ENCODE results near the gene TUBD1. TPM values are rescaled to one million over a fixed set of nuclear protein-coding genes. Genes with fewer than 3 reads are reported as not detected.
"Not testable (repeated sequence)": the region's sequence is repeated elsewhere in the genome, so short reads cannot be mapped to it uniquely, and the experiment has no call there.

Gene TUBD1
- total RNA-seq, 1 donor from 2014 or later, result 8.7 TPM

GRCh38 chr17:59842901-59843652 is 49.7 kb downstream of the TUBD1 start:
- DNase-seq, result peak; percentile 94

GRCh38 chr17:59841882-59842263 is 50.9 kb downstream of the TUBD1 start:
- peak; percentile 20 for DNase-seq

GRCh38 chr17:59841091-59841881 is 51.5 kb downstream of the TUBD1 start:
- DNase-seq, result peak; percentile 51

GRCh38 chr17:59840329-59841090 is 52.2 kb downstream of the TUBD1 start:
- peak; percentile 40 for DNase-seq

GRCh38 chr17:59839651-59840328 is 53.0 kb downstream of the TUBD1 start:
- DNase-seq, result peak; percentile 34

- DNase-seq, result peak; percentile 49
These were observed 54.5 kb downstream of the TUBD1 start for GRCh38 chr17:59838052-59838916.

- DNase-seq, result peak; percentile 99
These were observed 55.3 kb downstream of the TUBD1 start for GRCh38 chr17:59837308-59838051.

- peak; percentile 41 for DNase-seq
These were observed 59.8 kb downstream of the TUBD1 start for GRCh38 chr17:59832883-59833379.

- no peak for DNase-seq
These were observed 61.8 kb downstream of the TUBD1 start for GRCh38 chr17:59830846-59831486.

- DNase-seq, result peak; percentile 37
These were observed 62.6 kb downstream of the TUBD1 start for GRCh38 chr17:59830007-59830630.

GRCh38 chr17:59829217-59830006 is 63.3 kb downstream of the TUBD1 start:
- peak; percentile 98 for DNase-seq

- not testable (repeated sequence) for DNase-seq
These were observed 63.9 kb downstream of the TUBD1 start for GRCh38 chr17:59828819-59829216.

GRCh38 chr17:59828478-59828760 is 64.3 kb downstream of the TUBD1 start:
- no peak for DNase-seq

GRCh38 chr17:59827721-59828477 is 64.8 kb downstream of the TUBD1 start:
- no peak for DNase-seq

GRCh38 chr17:59826706-59827453 is 65.9 kb downstream of the TUBD1 start:
- DNase-seq, result no peak

- peak; percentile 34 for DNase-seq
These were observed 67.0 kb downstream of the TUBD1 start for GRCh38 chr17:59825533-59826322.

GRCh38 chr17:59815965-59816364 is 76.8 kb downstream of the TUBD1 start:
- no peak for DNase-seq

Data from dermis blood vessel endothelial cell (primary cell).